GM23248 (cell line): ENCODE data around the gene CFL1. TPM values are rescaled to one million over a fixed set of nuclear protein-coding genes. Genes with fewer than 3 reads are reported as not detected.
"Not testable (repeated sequence)": the region's sequence is repeated elsewhere in the genome, so short reads cannot be mapped to it uniquely, and the experiment has no call there.

Experiments
- DNase-seq: peaks from one replicate; pipeline ENCODE4 v3.0.0-alpha.2; 2015
- H2AFZ ChIP-seq: fragments of 200-600 bp; sonication (generic); 2 replicates; pipeline ENCODE4 v1.6.1; 2016; ENCODE audit warnings: antibody characterized with exemption
- H3F3A ChIP-seq: fragments of 200-600 bp; sonication (generic); 2 replicates; pipeline ENCODE4 v1.6.1; 2016; ENCODE audit warnings: mild to moderate bottlenecking, antibody characterized with exemption, mixed run types; ENCODE audit not compliant: insufficient read depth
- H3K27ac ChIP-seq: fragments of 200-600 bp; sonication (generic); 2 replicates; pipeline ENCODE4 v1.5.1; 2016; ENCODE audit warnings: mild to moderate bottlenecking
- H3K27me3 ChIP-seq: fragments of 200-600 bp; sonication (generic); replicated peaks from 2 replicates; pipeline ENCODE4 v1.6.1; 2016; ENCODE audit warnings: mild to moderate bottlenecking; ENCODE audit not compliant: insufficient read depth
- H3K36me3 ChIP-seq: fragments of 200-600 bp; sonication (generic); 2 replicates; pipeline ENCODE4 v1.6.1; 2016; ENCODE audit warnings: low read depth, mild to moderate bottlenecking
- H3K4me1 ChIP-seq: fragments of 200-600 bp; sonication (generic); 2 replicates; pipeline ENCODE4 v1.6.1; 2016; ENCODE audit warnings: mild to moderate bottlenecking; ENCODE audit not compliant: insufficient read depth
- H3K4me2 ChIP-seq: fragments of 200-600 bp; sonication (generic); one replicate; pipeline ENCODE4 v1.6.1; 2016; ENCODE audit warnings: mild to moderate bottlenecking; ENCODE audit not compliant: unreplicated experiment
- H3K4me3 ChIP-seq: fragments of 200-600 bp; sonication (generic); 2 replicates; pipeline ENCODE4 v1.5.1; 2016; ENCODE audit warnings: mild to moderate bottlenecking
- H3K79me2 ChIP-seq: fragments of 200-600 bp; sonication (generic); 2 replicates; pipeline ENCODE4 v1.6.1; 2016; ENCODE audit warnings: mild to moderate bottlenecking; ENCODE audit not compliant: insufficient read depth
- H3K9ac ChIP-seq: fragments of 200-600 bp; sonication (generic); 2 replicates; pipeline ENCODE4 v1.6.1; 2016; ENCODE audit warnings: mild to moderate bottlenecking
- H3K9me2 ChIP-seq: fragments of 200-600 bp; sonication (generic); 2 replicates; pipeline ENCODE4 v1.6.1; 2016; ENCODE audit warnings: mixed run types, mild to moderate bottlenecking, moderate library complexity; ENCODE audit not compliant: insufficient read depth
- H3K9me3 ChIP-seq: fragments of 200-600 bp; sonication (generic); one replicate; pipeline ENCODE4 v1.6.1; 2017; ENCODE audit warnings: low read depth
- H4K20me1 ChIP-seq: fragments of 200-600 bp; sonication (generic); 2 replicates; pipeline ENCODE4 v1.6.0; 2016; ENCODE audit not compliant: insufficient read depth
- EZH2 ChIP-seq: fragments of 200-600 bp; sonication (generic); IDR thresholded peaks from 2 replicates; pipeline ENCODE4 v1.6.1; 2018; ENCODE audit warnings: antibody characterized with exemption, mild to moderate bottlenecking; ENCODE audit not compliant: insufficient read depth, poor library complexity, severe bottlenecking
- EZH2phosphoT487 ChIP-seq: fragments of 200-600 bp; sonication (generic); IDR thresholded peaks from 2 replicates; pipeline ENCODE4 v1.6.1; 2018; ENCODE audit warnings: antibody characterized with exemption, moderate library complexity, mild to moderate bottlenecking, low read depth; ENCODE audit not compliant: insufficient read depth
- WGBS, 2 experiments: methylation state at CpG; one replicate each; pipeline ENCODE4 v1.1.6; 2015 to 2017; ENCODE audit warnings: low lambda C conversion rate in 2 of 2, low coverage in 1 of 2; ENCODE audit errors: missing lambda C conversion rate in 2 of 2; 5-methylcytosine and 5-hydroxymethylcytosine counted together
- in situ Hi-C: fragments of 300-500 bp; cut with MboI; formaldehyde crosslinking; loops from 2 replicates; pipeline ENCODE4 v1.15.0; 2020
- polyA plus RNA-seq: library from polyadenylated mRNA; unstranded; fragments of >200 nt; fragmentation: Nextera tagmentation; extraction: Ambion mirVana; gene quantifications from 2 replicates; pipeline ENCODE4 v1.2.1, GENCODE V29; 2016
- total RNA-seq: library from RNA; depleted of rRNA; stranded (reverse); fragments of >200 nt; shearing (Covaris generic); gene quantifications from 2 replicates; pipeline ENCODE4 v1.2.3, GENCODE V29; 2014

The CFL1 gene
- total and polyA plus RNA-seq, 2 experiments from 2014 or later, result 1,312 to 2,650 TPM

GRCh38 chr11:65850217-65851082 lies 7.5 kb downstream of the CFL1 start:
- Histone ChIP-seq H3K27ac (no peak overlapping the region), H3F3A (peaks cover 46% of the 10 kb centered on the region), H3K9ac (no peak overlapping the region), H2AFZ (no peak overlapping the region), H3K4me1 (no peaks in the 10 kb centered on the region), H3K9me2 (no peaks in the 10 kb centered on the region), H3K36me3 (peaks cover 31% of the 10 kb centered on the region), H3K4me2 (no peak overlapping the region), H3K79me2 (peaks cover 27% of the 10 kb centered on the region), H3K27me3 (no peaks in the 10 kb centered on the region), H3K9me3 (no peaks in the 10 kb centered on the region), H4K20me1 (peaks cover 12% of the 10 kb centered on the region; the same call in 1 of the 2 replicates), H3K4me3 (no peak overlapping the region)
- no peak for TF ChIP-seq EZH2
- TF ChIP-seq EZH2phosphoT487, result no peak
- in situ Hi-C loops, result no loop called here
- no peak for DNase-seq
- WGBS, 2 experiments, result 61 to 66% methylated on average over 17 to 20 of the region's 20 CpGs

GRCh38 chr11:65849771-65850216 lies 8.2 kb downstream of the CFL1 start:
- WGBS, 2 experiments, result 19 to 27% methylated on average over 16 of the region's 16 CpGs
- H3K9me2 ChIP-seq, result no peaks in the 10 kb centered on the region
- H3K36me3 ChIP-seq, result peaks cover 24% of the 10 kb centered on the region
- H3F3A ChIP-seq, result peaks cover 41% of the 10 kb centered on the region
- H3K9me3 ChIP-seq, result no peaks in the 10 kb centered on the region
- H3K79me2 ChIP-seq, result peaks cover 21% of the 10 kb centered on the region
- TF ChIP-seq EZH2, result no peak
- no peak for TF ChIP-seq EZH2phosphoT487
- no peak overlapping the region for H3K27ac ChIP-seq
- DNase-seq, result no peak
- no peak overlapping the region for H2AFZ ChIP-seq
- H3K9ac ChIP-seq, result no peak overlapping the region
- H3K4me2 ChIP-seq, result no peak overlapping the region
- H3K27me3 ChIP-seq, result no peaks in the 10 kb centered on the region
- H4K20me1 ChIP-seq, result peaks cover 12% of the 10 kb centered on the region; the same call in 1 of the 2 replicates
- H3K4me3 ChIP-seq, result no peak overlapping the region
- H3K4me1 ChIP-seq, result no peaks in the 10 kb centered on the region
- in situ Hi-C loops, result no loop called here

GRCh38 chr11:65849366-65849765 lies 8.6 kb downstream of the CFL1 start:
- no peaks in the 10 kb centered on the region for H3K4me1 ChIP-seq
- no peak overlapping the region for H3K4me3 ChIP-seq
- peaks cover 36% of the 10 kb centered on the region for H3F3A ChIP-seq
- no peaks in the 10 kb centered on the region for H3K27me3 ChIP-seq
- no peaks in the 10 kb centered on the region for H3K9me3 ChIP-seq
- no peak overlapping the region for H3K27ac ChIP-seq
- H2AFZ ChIP-seq, result no peak overlapping the region
- H3K9me2 ChIP-seq, result no peaks in the 10 kb centered on the region
- no peak overlapping the region for H3K9ac ChIP-seq
- in situ Hi-C loops, result no loop called here
- WGBS, 2 experiments, result 74 to 76% methylated on average over 8 of the region's 8 CpGs
- H4K20me1 ChIP-seq, result peaks cover 7% of the 10 kb centered on the region; the same call in 1 of the 2 replicates
- peaks cover 16% of the 10 kb centered on the region for H3K79me2 ChIP-seq
- TF ChIP-seq EZH2phosphoT487 (no peak), EZH2 (no peak)
- H3K4me2 ChIP-seq, result no peak overlapping the region
- no peak for DNase-seq
- peaks cover 20% of the 10 kb centered on the region for H3K36me3 ChIP-seq

- H3K79me2 ChIP-seq, H3K9me3 ChIP-seq, H3K9me2 ChIP-seq, H3K27ac ChIP-seq, H3K4me3 ChIP-seq, H3K9ac ChIP-seq, H3K4me1 ChIP-seq, in situ Hi-C loops, H4K20me1 ChIP-seq, H2AFZ ChIP-seq, H3K4me2 ChIP-seq, DNase-seq, H3K27me3 ChIP-seq: not testable (repeated sequence)
- WGBS, 2 experiments, result 65 to 70% methylated on average over 7 of the region's 7 CpGs
- Histone ChIP-seq H3F3A (peaks cover 30% of the 10 kb centered on the region), H3K36me3 (peaks cover 13% of the 10 kb centered on the region)
Observed at GRCh38 chr11:65848693-65849092, 9.3 kb downstream of the CFL1 start.
